HUES64 (cell line): ENCODE data around the gene LRRC4C.

Source experiments
- H3K27ac ChIP-seq: 2 replicates; pipeline ENCODE4 v1.7.0; 2013; ENCODE audit warnings: low read depth, low read length, inconsistent platforms
- H3K27me3 ChIP-seq: 2 replicates; pipeline ENCODE4 v1.6.1; 2013; ENCODE audit warnings: mild to moderate bottlenecking, low read length; ENCODE audit not compliant: insufficient read depth
- H3K36me3 ChIP-seq: 2 replicates; pipeline ENCODE4 v1.6.1; 2013; ENCODE audit warnings: mild to moderate bottlenecking, low read length; ENCODE audit not compliant: insufficient read depth
- H3K4me1 ChIP-seq: 2 replicates; pipeline ENCODE4 v1.6.1; 2013; ENCODE audit warnings: mild to moderate bottlenecking, low read length, moderate library complexity; ENCODE audit not compliant: insufficient read depth
- H3K4me3 ChIP-seq: 2 replicates; pipeline ENCODE4 v1.5.1; 2013; ENCODE audit warnings: mild to moderate bottlenecking, low read length, moderate library complexity
- H3K9ac ChIP-seq: 2 replicates; pipeline ENCODE4 v1.6.1; 2013; ENCODE audit warnings: mild to moderate bottlenecking, low read depth, low read length
- H3K9me3 ChIP-seq: 2 replicates; pipeline ENCODE4 v1.6.1; 2013; ENCODE audit warnings: low read depth, low read length; ENCODE audit not compliant: insufficient read depth
- WGBS: fragments of 150-250, 120-280 bp; methylation state at CpG from one replicate; pipeline ENCODE4 v1.1.7; 2013; ENCODE audit warnings: missing lambda C conversion rate; 5-methylcytosine and 5-hydroxymethylcytosine counted together

Gene LRRC4C

DNA sequence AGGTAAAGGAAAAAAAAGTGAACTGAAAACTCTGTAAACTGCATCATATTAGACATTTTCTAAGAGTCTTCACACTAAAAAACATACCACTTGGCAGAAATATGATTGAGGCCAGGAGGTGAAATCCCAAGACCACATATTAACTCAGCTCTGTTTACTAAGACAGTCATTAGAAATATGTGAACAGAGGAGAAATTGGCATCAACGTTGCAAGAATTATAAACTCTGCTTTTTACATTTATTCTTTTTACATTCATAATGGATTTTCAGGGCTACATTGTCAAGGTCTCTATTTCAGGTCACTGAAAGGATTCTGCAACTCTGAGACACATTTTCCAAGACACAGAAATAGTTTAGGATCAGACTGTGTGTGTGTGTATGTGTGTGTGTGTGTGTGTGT is 1364.0 kb downstream of the LRRC4C start:
- Histone ChIP-seq H3K4me1 (peaks cover 6% of the 10 kb centered on the region; the same call in 1 of the 2 replicates), H3K9me3 (no peaks in the 10 kb centered on the region), H3K27me3 (no peaks in the 10 kb centered on the region), H3K36me3 (no peaks in the 10 kb centered on the region), H3K9ac (no peak overlapping the region), H3K27ac (no peak overlapping the region), H3K4me3 (no peak overlapping the region)
- 100% methylated on average over 1 of the region's 1 CpG for WGBS

DNA sequence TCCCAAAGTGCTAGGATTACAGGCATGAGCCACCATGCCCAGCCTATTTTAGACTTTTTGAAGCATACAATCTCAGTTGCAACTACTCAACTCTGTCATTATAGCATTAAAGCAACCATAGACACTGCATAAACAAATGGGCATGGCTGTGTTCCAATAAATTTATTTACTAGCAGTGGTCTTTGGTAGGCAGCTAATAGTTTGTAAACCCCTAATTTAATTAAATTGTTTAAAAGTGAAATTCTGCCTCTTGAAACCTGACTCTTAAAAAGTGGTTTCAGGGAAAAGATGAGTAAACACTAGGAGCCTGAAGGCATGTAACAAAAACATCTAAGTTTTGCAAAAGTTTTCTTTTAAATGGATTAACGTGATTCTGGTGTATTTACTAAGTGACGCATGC is 1364.5 kb downstream of the LRRC4C start:
- H3K9ac ChIP-seq, result no peak overlapping the region
- H3K36me3 ChIP-seq, result no peaks in the 10 kb centered on the region
- H3K27ac ChIP-seq, result no peak overlapping the region
- H3K4me1 ChIP-seq, result peaks cover 5% of the 10 kb centered on the region; the same call in 1 of the 2 replicates
- H3K27me3 ChIP-seq, result no peaks in the 10 kb centered on the region
- WGBS, result 90% methylated on average over 2 of the region's 2 CpGs
- no peaks in the 10 kb centered on the region for H3K9me3 ChIP-seq
- no peak overlapping the region for H3K4me3 ChIP-seq

DNA sequence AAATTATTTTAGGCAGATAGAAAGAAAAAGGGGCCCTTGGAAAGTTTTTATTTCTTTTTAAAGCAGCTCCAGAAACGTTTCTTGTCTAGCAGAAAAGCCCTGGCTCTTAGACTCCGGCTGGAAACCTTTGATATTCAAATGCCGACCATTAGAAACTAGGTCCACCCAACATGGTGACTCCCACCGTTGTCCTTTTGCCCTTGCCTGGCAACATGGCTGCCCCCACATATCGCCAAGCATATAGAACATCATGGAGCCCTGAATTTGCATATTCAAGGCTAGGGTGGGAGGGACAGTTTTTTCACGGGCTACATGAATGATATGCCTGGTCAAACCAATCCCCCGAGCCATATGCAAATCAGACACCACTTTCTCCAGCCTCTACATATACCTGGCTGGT is 1379.0 kb downstream of the LRRC4C start:
- Histone ChIP-seq H3K4me3 (no peak overlapping the region), H3K36me3 (no peaks in the 10 kb centered on the region), H3K4me1 (no peaks in the 10 kb centered on the region), H3K9me3 (0 out of 2 replicates have a peak, but pooled peaks cover 2% of the 10 kb centered on the region), H3K27me3 (no peaks in the 10 kb centered on the region), H3K27ac (no peak overlapping the region), H3K9ac (no peak overlapping the region)
- WGBS, result 89% methylated on average over 7 of the region's 7 CpGs
